ENCODE measurements around the gene OR2H2. TPM values are rescaled to one million over a fixed set of nuclear protein-coding genes. Genes with fewer than 3 reads are reported as not detected.

OR2H2 gene
- total and polyA plus RNA-seq, 2 of the 13 experiments (the other 11 are each of a cell fraction or from before 2014, with no cell fraction given), result not detected

DNA sequence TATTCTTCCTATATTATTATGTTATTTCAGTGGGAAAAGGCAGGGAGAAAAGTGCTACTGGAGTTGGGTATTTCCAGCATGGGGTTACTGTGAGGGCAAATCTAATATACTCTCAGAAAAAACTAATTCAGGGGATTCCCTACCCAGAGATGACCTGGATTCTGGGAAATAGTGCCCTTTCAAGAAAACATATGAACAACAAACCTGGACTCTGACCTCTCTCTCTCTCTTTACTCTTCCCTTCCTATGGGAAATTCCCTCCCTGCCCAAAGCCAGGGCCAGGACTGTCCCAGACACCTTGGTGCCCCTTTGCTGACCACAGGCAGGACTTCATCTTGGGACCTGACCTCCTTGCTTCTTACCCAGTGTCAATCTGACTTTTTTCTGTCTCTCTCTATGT is 23.8 kb upstream of the OR2H2 start (continued):
- TF ChIP-seq ATF1 (CRISPR knock-in tag; IDR thresholded peaks at IDR 0.05) (0 out of 2 replicates have a peak, but pooled peaks have one; percentile 11), ATAD3A (CRISPR knock-in tag; IDR thresholded peaks at IDR 0.05) (no peak), HNF4A (CRISPR knock-in tag; IDR thresholded peaks at IDR 0.05) (peak; percentile 80), ZNF678 (CRISPR knock-in tag; IDR thresholded peaks at IDR 0.05) (no peak), NCOA2 (CRISPR knock-in tag; IDR thresholded peaks at IDR 0.05) (peak; percentile 76; the same call in 1 of the 2 replicates), CCAR2 (optimal IDR thresholded peaks at IDR 0.05; ENCODE audit: low read depth, low read length) (no peak), ZNF607 (CRISPR knock-in tag; IDR thresholded peaks at IDR 0.05; ENCODE audit: borderline replicate concordance) (no peak), POLR2G (IDR thresholded peaks at IDR 0.05; ENCODE audit: low read depth, low read length) (no peak), ZSCAN29 (CRISPR knock-in tag; conservative IDR thresholded peaks at IDR 0.05) (no peak)
- TF ChIP-seq, protein P1, sequence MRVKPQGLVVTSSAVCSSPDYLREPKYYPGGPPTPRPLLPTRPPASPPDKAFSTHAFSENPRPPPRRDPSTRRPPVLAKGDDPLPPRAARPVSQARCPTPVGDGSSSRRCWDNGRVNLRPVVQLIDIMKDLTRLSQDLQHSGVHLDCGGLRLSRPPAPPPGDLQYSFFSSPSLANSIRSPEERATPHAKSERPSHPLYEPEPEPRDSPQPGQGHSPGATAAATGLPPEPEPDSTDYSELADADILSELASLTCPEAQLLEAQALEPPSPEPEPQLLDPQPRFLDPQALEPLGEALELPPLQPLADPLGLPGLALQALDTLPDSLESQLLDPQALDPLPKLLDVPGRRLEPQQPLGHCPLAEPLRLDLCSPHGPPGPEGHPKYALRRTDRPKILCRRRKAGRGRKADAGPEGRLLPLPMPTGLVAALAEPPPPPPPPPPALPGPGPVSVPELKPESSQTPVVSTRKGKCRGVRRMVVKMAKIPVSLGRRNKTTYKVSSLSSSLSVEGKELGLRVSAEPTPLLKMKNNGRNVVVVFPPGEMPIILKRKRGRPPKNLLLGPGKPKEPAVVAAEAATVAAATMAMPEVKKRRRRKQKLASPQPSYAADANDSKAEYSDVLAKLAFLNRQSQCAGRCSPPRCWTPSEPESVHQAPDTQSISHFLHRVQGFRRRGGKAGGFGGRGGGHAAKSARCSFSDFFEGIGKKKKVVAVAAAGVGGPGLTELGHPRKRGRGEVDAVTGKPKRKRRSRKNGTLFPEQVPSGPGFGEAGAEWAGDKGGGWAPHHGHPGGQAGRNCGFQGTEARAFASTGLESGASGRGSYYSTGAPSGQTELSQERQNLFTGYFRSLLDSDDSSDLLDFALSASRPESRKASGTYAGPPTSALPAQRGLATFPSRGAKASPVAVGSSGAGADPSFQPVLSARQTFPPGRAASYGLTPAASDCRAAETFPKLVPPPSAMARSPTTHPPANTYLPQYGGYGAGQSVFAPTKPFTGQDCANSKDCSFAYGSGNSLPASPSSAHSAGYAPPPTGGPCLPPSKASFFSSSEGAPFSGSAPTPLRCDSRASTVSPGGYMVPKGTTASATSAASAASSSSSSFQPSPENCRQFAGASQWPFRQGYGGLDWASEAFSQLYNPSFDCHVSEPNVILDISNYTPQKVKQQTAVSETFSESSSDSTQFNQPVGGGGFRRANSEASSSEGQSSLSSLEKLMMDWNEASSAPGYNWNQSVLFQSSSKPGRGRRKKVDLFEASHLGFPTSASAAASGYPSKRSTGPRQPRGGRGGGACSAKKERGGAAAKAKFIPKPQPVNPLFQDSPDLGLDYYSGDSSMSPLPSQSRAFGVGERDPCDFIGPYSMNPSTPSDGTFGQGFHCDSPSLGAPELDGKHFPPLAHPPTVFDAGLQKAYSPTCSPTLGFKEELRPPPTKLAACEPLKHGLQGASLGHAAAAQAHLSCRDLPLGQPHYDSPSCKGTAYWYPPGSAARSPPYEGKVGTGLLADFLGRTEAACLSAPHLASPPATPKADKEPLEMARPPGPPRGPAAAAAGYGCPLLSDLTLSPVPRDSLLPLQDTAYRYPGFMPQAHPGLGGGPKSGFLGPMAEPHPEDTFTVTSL (CRISPR knock-in tag; IDR thresholded peaks at IDR 0.05; ENCODE audit: borderline replicate concordance), result no peak
- TF ChIP-seq, protein P2, sequence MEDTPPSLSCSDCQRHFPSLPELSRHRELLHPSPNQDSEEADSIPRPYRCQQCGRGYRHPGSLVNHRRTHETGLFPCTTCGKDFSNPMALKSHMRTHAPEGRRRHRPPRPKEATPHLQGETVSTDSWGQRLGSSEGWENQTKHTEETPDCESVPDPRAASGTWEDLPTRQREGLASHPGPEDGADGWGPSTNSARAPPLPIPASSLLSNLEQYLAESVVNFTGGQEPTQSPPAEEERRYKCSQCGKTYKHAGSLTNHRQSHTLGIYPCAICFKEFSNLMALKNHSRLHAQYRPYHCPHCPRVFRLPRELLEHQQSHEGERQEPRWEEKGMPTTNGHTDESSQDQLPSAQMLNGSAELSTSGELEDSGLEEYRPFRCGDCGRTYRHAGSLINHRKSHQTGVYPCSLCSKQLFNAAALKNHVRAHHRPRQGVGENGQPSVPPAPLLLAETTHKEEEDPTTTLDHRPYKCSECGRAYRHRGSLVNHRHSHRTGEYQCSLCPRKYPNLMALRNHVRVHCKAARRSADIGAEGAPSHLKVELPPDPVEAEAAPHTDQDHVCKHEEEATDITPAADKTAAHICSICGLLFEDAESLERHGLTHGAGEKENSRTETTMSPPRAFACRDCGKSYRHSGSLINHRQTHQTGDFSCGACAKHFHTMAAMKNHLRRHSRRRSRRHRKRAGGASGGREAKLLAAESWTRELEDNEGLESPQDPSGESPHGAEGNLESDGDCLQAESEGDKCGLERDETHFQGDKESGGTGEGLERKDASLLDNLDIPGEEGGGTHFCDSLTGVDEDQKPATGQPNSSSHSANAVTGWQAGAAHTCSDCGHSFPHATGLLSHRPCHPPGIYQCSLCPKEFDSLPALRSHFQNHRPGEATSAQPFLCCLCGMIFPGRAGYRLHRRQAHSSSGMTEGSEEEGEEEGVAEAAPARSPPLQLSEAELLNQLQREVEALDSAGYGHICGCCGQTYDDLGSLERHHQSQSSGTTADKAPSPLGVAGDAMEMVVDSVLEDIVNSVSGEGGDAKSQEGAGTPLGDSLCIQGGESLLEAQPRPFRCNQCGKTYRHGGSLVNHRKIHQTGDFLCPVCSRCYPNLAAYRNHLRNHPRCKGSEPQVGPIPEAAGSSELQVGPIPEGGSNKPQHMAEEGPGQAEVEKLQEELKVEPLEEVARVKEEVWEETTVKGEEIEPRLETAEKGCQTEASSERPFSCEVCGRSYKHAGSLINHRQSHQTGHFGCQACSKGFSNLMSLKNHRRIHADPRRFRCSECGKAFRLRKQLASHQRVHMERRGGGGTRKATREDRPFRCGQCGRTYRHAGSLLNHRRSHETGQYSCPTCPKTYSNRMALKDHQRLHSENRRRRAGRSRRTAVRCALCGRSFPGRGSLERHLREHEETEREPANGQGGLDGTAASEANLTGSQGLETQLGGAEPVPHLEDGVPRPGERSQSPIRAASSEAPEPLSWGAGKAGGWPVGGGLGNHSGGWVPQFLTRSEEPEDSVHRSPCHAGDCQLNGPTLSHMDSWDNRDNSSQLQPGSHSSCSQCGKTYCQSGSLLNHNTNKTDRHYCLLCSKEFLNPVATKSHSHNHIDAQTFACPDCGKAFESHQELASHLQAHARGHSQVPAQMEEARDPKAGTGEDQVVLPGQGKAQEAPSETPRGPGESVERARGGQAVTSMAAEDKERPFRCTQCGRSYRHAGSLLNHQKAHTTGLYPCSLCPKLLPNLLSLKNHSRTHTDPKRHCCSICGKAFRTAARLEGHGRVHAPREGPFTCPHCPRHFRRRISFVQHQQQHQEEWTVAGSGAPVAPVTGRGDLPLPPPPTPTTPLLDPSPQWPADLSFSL (CRISPR knock-in tag; IDR thresholded peaks at IDR 0.05), result no peak
- TF ChIP-seq, protein P3, sequence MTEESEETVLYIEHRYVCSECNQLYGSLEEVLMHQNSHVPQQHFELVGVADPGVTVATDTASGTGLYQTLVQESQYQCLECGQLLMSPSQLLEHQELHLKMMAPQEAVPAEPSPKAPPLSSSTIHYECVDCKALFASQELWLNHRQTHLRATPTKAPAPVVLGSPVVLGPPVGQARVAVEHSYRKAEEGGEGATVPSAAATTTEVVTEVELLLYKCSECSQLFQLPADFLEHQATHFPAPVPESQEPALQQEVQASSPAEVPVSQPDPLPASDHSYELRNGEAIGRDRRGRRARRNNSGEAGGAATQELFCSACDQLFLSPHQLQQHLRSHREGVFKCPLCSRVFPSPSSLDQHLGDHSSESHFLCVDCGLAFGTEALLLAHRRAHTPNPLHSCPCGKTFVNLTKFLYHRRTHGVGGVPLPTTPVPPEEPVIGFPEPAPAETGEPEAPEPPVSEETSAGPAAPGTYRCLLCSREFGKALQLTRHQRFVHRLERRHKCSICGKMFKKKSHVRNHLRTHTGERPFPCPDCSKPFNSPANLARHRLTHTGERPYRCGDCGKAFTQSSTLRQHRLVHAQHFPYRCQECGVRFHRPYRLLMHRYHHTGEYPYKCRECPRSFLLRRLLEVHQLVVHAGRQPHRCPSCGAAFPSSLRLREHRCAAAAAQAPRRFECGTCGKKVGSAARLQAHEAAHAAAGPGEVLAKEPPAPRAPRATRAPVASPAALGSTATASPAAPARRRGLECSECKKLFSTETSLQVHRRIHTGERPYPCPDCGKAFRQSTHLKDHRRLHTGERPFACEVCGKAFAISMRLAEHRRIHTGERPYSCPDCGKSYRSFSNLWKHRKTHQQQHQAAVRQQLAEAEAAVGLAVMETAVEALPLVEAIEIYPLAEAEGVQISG (CRISPR knock-in tag; IDR thresholded peaks at IDR 0.05), result no peak

Data from HepG2 (cell line).